ENCODE data around the gene ZNF268.
"Not testable (repeated sequence)": the region's sequence is repeated elsewhere in the genome, so short reads cannot be mapped to it uniquely, and the experiment has no call there.

ZNF268 gene

GRCh38 chr12:133231001-133231400 is 49.7 kb downstream of the ZNF268 start:
- DNase-seq: no peak

- no peak for DNase-seq
Observed at GRCh38 chr12:133233006-133233405, 51.7 kb downstream of the ZNF268 start.

- no peak for DNase-seq
Observed at GRCh38 chr12:133233993-133234564, 52.8 kb downstream of the ZNF268 start.

GRCh38 chr12:133234971-133235370 is 53.7 kb downstream of the ZNF268 start:
- DNase-seq: no peak

- DNase-seq: no peak
Observed at GRCh38 chr12:133235401-133236112, 54.3 kb downstream of the ZNF268 start, which contains the start of gene ANHX. Gene ANHX (minus strand): TSS chr12:133235877. CDS start chr12:133234356, 1,521 bp downstream.

- no peak for DNase-seq
Observed at GRCh38 chr12:133236144-133236543, 54.8 kb downstream of the ZNF268 start.

GRCh38 chr12:133236556-133236955 is 55.3 kb downstream of the ZNF268 start:
- no peak for DNase-seq

GRCh38 chr12:133251732-133252131 is 70.4 kb downstream of the ZNF268 start:
- DNase-seq: no peak

GRCh38 chr12:133255833-133256232 is 74.5 kb downstream of the ZNF268 start:
- not testable (repeated sequence) for DNase-seq

GRCh38 chr12:133256321-133256720 is 75.0 kb downstream of the ZNF268 start:
- DNase-seq: no peak

GRCh38 chr12:133264173-133264572 is 82.9 kb downstream of the ZNF268 start:
- no peak for DNase-seq

All from activated CD4-positive, alpha-beta T cell treated with anti-CD3 and anti-CD28 coated beads, Interleukin-2, amount 50 U/mL, for 4 hours (primary cell).